Karpas-422 (cell line): Measurements from ENCODE around the gene LMO4. TPM values are rescaled to one million over a fixed set of nuclear protein-coding genes. Genes with fewer than 3 reads are reported as not detected.
A peak's percentile ranks its signal among the peaks of the same experiment; 100 is the strongest.

ENCODE experiments used
- DNase-seq: peaks from one replicate; pipeline ENCODE4 v3.0.0-alpha.2; 2015
- H2AFZ ChIP-seq: fragments of 200-600 bp; sonication (generic); 2 replicates; pipeline ENCODE4 v1.6.1; 2014; ENCODE audit warnings: antibody characterized with exemption, low read length, mixed read lengths
- H3K27ac ChIP-seq: fragments of 200-600 bp; sonication (generic); 2 replicates; pipeline ENCODE4 v1.5.1; 2014; ENCODE audit warnings: mild to moderate bottlenecking, low read length, moderate library complexity
- H3K27me3 ChIP-seq: fragments of 200-600 bp; sonication (generic); 2 replicates; pipeline ENCODE4 v1.6.1; 2014; ENCODE audit warnings: low read length, mixed read lengths
- H3K36me3 ChIP-seq: fragments of 200-600 bp; sonication (generic); 2 replicates; pipeline ENCODE4 v1.6.1; 2014; ENCODE audit warnings: low read length, mixed read lengths; ENCODE audit not compliant: insufficient read depth
- H3K4me1 ChIP-seq: fragments of 200-600 bp; sonication (generic); 2 replicates; pipeline ENCODE4 v1.6.1; 2014; ENCODE audit warnings: mild to moderate bottlenecking, low read length, mixed read lengths
- H3K4me2 ChIP-seq: fragments of 200-600 bp; sonication (generic); 2 replicates; pipeline ENCODE4 v1.6.1; 2014; ENCODE audit warnings: low read length, low read depth, mild to moderate bottlenecking; ENCODE audit not compliant: poor library complexity, severe bottlenecking
- H3K4me3 ChIP-seq: fragments of 200-600 bp; sonication (generic); 2 replicates; pipeline ENCODE4 v1.5.1; 2014; ENCODE audit warnings: mild to moderate bottlenecking, antibody characterized with exemption, low read length, mixed read lengths
- H3K79me2 ChIP-seq: fragments of 200-600 bp; sonication (generic); 2 replicates; pipeline ENCODE4 v1.6.1; 2014; ENCODE audit warnings: mild to moderate bottlenecking, low read length, mixed read lengths
- H3K9ac ChIP-seq: fragments of 200-600 bp; sonication (generic); 2 replicates; pipeline ENCODE4 v1.6.0; 2014; ENCODE audit warnings: low read length
- H3K9me2 ChIP-seq: fragments of 200-600 bp; sonication (generic), shearing (Covaris generic); replicated peaks from 2 replicates; pipeline ENCODE4 v1.6.0; 2014; ENCODE audit warnings: mild to moderate bottlenecking, low read length, moderate library complexity; ENCODE audit not compliant: insufficient read depth
- H3K9me3 ChIP-seq: fragments of 300-700, 200-600 bp; sonication (generic); 2 replicates; pipeline ENCODE4 v1.6.1; 2014; ENCODE audit warnings: low read length, mixed read lengths
- H4K20me1 ChIP-seq: fragments of 200-600 bp; sonication (generic); 2 replicates; pipeline ENCODE4 v1.6.1; 2014; ENCODE audit warnings: mild to moderate bottlenecking, antibody characterized with exemption, low read length, low read depth; ENCODE audit not compliant: insufficient read depth
- total RNA-seq: library from RNA; depleted of rRNA; stranded (reverse); fragments of >200 nt; shearing (Covaris generic); gene quantifications from 2 replicates; pipeline ENCODE4 v1.2.3, GENCODE V29; 2014; ENCODE audit warnings: low replicate concordance

Gene LMO4
- total RNA-seq, 1 experiment from 2014 or later, result 45.8 TPM

- Histone ChIP-seq H3K36me3 (no peaks in the 10 kb centered on the region), H4K20me1 (no peaks in the 10 kb centered on the region), H3K9me2 (no peaks in the 10 kb centered on the region), H2AFZ (no peak overlapping the region), H3K4me1 (no peaks in the 10 kb centered on the region), H3K4me3 (no peak overlapping the region), H3K9ac (no peak overlapping the region), H3K9me3 (no peaks in the 10 kb centered on the region), H3K79me2 (no peaks in the 10 kb centered on the region), H3K27me3 (0 out of 2 replicates have a peak, but pooled peaks cover 2% of the 10 kb centered on the region), H3K4me2 (no peak overlapping the region), H3K27ac (no peak overlapping the region)
- no peak for DNase-seq
Observed at GRCh38 chr1:87379306-87379705, 50.6 kb downstream of the LMO4 start.

DNA sequence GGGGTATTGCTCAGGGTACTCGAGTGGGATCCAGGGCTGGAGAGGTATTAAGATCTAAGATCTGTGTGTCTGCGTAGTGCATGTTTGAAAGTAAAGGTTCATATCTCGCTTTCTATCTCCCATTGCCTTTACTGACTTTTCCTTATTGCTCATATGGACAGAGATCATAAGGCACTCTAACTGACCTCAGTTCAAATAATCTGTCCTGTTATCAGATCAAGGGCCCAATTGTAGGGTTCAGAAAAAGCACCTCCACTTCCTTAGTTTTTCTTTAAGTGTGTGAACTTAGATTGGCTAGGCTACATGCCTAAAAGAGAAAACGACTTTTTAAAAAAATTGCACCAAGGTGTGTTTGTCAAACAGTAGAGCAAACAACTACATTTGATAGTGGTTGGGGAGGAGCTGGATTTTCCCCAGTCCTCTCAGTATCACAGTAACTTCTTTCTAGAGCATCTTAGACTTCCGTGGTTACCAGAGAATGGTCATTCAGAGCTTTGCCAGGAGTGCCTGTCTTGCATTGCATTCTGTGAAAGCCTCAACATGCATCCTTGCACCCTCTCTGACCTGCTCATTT lies 57.6 kb downstream of the LMO4 start:
- Histone ChIP-seq H3K9me2 (no peaks in the 10 kb centered on the region), H4K20me1 (no peaks in the 10 kb centered on the region), H3K27ac (no peak overlapping the region), H3K9me3 (no peaks in the 10 kb centered on the region), H2AFZ (no peak overlapping the region), H3K4me2 (no peak overlapping the region), H3K36me3 (no peaks in the 10 kb centered on the region), H3K9ac (no peak overlapping the region), H3K27me3 (no peaks in the 10 kb centered on the region), H3K79me2 (no peaks in the 10 kb centered on the region), H3K4me1 (no peaks in the 10 kb centered on the region), H3K4me3 (no peak overlapping the region)
- DNase-seq, result no peak

DNA sequence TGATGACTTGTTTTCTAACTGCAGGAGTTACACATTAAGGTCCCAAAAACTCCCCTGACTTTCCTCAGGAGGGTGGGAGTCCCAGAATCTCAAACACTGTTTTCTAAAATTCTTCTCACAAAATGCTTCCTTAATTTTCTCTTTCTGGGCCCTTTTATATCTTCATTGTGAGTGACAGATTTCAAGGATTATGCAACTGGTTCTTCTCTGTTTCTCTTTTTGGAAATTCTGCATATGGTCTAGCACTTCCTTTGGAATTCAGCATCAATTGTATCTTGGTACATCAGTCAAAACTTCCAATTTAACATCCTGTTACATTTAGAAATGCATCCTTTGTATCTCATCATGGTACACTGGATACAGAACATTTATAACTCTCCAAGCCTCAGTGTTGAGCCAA lies 59.7 kb downstream of the LMO4 start:
- no peak overlapping the region for H3K27ac ChIP-seq
- no peaks in the 10 kb centered on the region for H3K27me3 ChIP-seq
- DNase-seq, result no peak
- H3K4me1 ChIP-seq, result peaks cover 3% of the 10 kb centered on the region
- no peak overlapping the region for H3K4me2 ChIP-seq
- H2AFZ ChIP-seq, result no peak overlapping the region
- no peaks in the 10 kb centered on the region for H3K36me3 ChIP-seq
- H3K9ac ChIP-seq, result no peak overlapping the region
- H4K20me1 ChIP-seq, result no peaks in the 10 kb centered on the region
- H3K4me3 ChIP-seq, result no peak overlapping the region
- no peaks in the 10 kb centered on the region for H3K9me2 ChIP-seq
- H3K9me3 ChIP-seq, result no peaks in the 10 kb centered on the region
- no peaks in the 10 kb centered on the region for H3K79me2 ChIP-seq

DNA sequence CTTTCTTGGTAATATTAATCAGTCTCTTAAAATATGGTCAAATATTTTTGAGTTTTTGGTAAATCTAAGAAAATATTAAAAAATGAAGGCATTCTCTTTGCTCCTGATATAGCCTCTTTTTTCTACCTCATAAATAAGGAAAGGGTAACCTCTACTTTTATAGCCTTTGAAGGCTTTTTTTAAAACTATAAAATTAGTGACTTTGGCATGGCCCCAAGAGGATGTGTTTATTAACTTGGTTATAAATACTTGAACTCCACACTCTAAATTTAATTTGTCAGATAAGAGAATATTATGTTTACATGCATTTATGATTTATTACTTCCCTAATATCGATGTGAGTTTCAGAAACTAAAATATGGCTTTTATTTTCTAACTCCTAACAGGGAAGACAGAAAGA lies 60.3 kb downstream of the LMO4 start:
- Histone ChIP-seq H3K4me1 (peaks cover 9% of the 10 kb centered on the region), H2AFZ (no peak overlapping the region), H3K9me3 (no peaks in the 10 kb centered on the region), H3K9me2 (no peaks in the 10 kb centered on the region), H3K36me3 (no peaks in the 10 kb centered on the region), H3K27ac (no peak overlapping the region), H3K27me3 (no peaks in the 10 kb centered on the region), H3K4me3 (no peak overlapping the region), H3K79me2 (no peaks in the 10 kb centered on the region), H3K4me2 (no peak overlapping the region), H3K9ac (no peak overlapping the region), H4K20me1 (no peaks in the 10 kb centered on the region)
- DNase-seq, result no peak

- no peaks in the 10 kb centered on the region for H3K27me3 ChIP-seq
- H3K36me3 ChIP-seq, result no peaks in the 10 kb centered on the region
- no peak for DNase-seq
- H3K79me2 ChIP-seq, result no peaks in the 10 kb centered on the region
- H4K20me1 ChIP-seq, result no peaks in the 10 kb centered on the region
- H3K4me1 ChIP-seq, result peaks cover 14% of the 10 kb centered on the region
- H2AFZ ChIP-seq, result no peak overlapping the region
- no peak overlapping the region for H3K4me3 ChIP-seq
- H3K9ac ChIP-seq, result no peak overlapping the region
- no peaks in the 10 kb centered on the region for H3K9me3 ChIP-seq
- H3K9me2 ChIP-seq, result no peaks in the 10 kb centered on the region
- H3K4me2 ChIP-seq, result no peak overlapping the region
- H3K27ac ChIP-seq, result no peak overlapping the region
Observed at GRCh38 chr1:87389546-87389945, 60.9 kb downstream of the LMO4 start.

GRCh38 chr1:87392248-87393192 lies 63.8 kb downstream of the LMO4 start:
- peaks cover 29% of the 10 kb centered on the region for H3K4me1 ChIP-seq
- H3K9ac ChIP-seq, result no peak overlapping the region
- no peak overlapping the region for H3K27ac ChIP-seq
- H3K36me3 ChIP-seq, result no peaks in the 10 kb centered on the region
- no peaks in the 10 kb centered on the region for H3K79me2 ChIP-seq
- no peaks in the 10 kb centered on the region for H4K20me1 ChIP-seq
- no peaks in the 10 kb centered on the region for H3K9me3 ChIP-seq
- DNase-seq, result no peak
- no peaks in the 10 kb centered on the region for H3K9me2 ChIP-seq
- no peak overlapping the region for H3K4me3 ChIP-seq
- no peaks in the 10 kb centered on the region for H3K27me3 ChIP-seq
- no peak overlapping the region for H2AFZ ChIP-seq
- no peak overlapping the region for H3K4me2 ChIP-seq

GRCh38 chr1:87393445-87394085 lies 64.9 kb downstream of the LMO4 start:
- Histone ChIP-seq H3K9me2 (no peaks in the 10 kb centered on the region), H3K9ac (no peak overlapping the region), H3K79me2 (no peaks in the 10 kb centered on the region), H3K4me3 (no peak overlapping the region), H4K20me1 (no peaks in the 10 kb centered on the region), H3K27me3 (no peaks in the 10 kb centered on the region), H3K27ac (no peak overlapping the region), H2AFZ (no peak overlapping the region), H3K4me1 (peaks cover 29% of the 10 kb centered on the region), H3K4me2 (no peak overlapping the region), H3K9me3 (no peaks in the 10 kb centered on the region), H3K36me3 (no peaks in the 10 kb centered on the region)
- no peak for DNase-seq

DNA sequence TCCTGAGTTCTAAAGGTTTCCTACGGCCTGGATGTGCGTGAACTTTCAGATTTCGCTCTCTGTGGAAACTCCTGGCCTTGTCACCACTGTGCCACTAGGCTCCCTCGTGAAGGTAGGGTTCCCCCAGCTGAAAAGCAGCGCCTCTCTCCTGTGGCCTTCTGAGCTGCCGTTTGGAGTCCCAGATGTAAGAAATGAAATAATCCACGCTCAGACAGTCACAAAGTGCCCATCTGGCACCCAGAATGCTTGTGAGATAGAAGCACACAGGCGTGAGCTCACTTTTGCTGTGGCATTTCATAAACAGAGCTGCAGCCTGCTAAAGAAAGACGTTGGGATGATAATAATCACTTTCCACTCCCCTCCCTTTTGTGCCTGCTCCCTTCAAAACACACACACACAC lies 65.8 kb downstream of the LMO4 start:
- no peak for DNase-seq
- H3K79me2 ChIP-seq, result no peaks in the 10 kb centered on the region
- H4K20me1 ChIP-seq, result no peaks in the 10 kb centered on the region
- peaks cover 29% of the 10 kb centered on the region for H3K4me1 ChIP-seq
- no peaks in the 10 kb centered on the region; the same call in 1 of the 2 replicates for H3K27me3 ChIP-seq
- H3K4me3 ChIP-seq, result no peak overlapping the region
- H3K9ac ChIP-seq, result no peak overlapping the region; the same call in 1 of the 2 replicates
- peak overlapping the region; percentile 10 for H3K4me2 ChIP-seq
- no peaks in the 10 kb centered on the region for H3K9me2 ChIP-seq
- H2AFZ ChIP-seq, result no peak overlapping the region
- no peaks in the 10 kb centered on the region for H3K36me3 ChIP-seq
- no peaks in the 10 kb centered on the region for H3K9me3 ChIP-seq
- no peak overlapping the region for H3K27ac ChIP-seq
